ENCODE data around the gene SIGLECL1.
"Not testable (repeated sequence)": the region's sequence is repeated elsewhere in the genome, so short reads cannot be mapped to it uniquely, and the experiment has no call there.

The SIGLECL1 gene

DNA sequence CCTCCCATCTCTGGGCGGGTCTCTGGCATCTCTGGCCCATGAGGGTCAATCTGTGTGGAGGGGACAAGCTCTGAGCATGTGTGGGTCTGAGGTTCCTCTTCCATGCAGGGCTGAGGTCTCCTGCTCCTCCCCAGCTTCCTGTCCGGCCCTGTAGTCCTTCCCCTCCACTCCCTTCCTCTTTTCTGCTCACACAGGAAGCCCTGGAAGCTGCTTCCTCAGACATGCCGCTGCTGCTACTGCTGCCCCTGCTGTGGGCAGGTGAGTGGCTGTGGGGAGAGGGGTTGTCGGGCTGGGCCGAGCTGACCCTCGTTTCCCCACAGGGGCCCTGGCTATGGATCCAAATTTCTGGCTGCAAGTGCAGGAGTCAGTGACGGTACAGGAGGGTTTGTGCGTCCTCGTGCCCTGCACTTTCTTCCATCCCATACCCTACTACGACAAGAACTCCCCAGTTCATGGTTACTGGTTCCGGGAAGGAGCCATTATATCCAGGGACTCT, 25.9 kb upstream of the SIGLECL1 start, which contains the start of gene CD33:
TSS of gene CD33 (plus strand) at position 183 of the 496 bp plus-strand sequence. CDS start at position 222, 39 bp downstream.
- H3K4me1 ChIP-seq (ENCODE audit: control insufficient read depth, insufficient read depth, low read length); H3K4me2 ChIP-seq (ENCODE audit: low read length): not testable (repeated sequence)

DNA sequence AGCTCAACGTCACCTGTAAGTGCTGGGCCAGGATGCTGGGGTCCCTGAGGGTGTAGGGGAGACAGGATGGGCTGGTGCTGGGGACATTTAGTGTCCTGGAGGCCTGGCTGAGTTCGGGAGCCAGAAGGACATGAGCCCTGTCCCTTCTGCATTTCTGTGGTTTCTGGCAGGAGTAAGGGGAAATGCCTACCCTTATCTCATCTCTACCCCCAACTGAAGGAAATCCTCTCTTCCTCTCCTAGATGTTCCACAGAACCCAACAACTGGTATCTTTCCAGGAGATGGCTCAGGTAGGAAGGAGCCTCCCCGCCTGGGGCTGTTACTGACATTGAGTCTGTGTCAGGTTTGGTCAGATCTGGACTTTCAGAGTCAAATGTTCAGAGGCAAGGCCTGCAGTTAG, 24.8 kb upstream of the SIGLECL1 start:
- no peaks in the 10 kb centered on the region for H3K4me1 ChIP-seq (ENCODE audit: control insufficient read depth, insufficient read depth, low read length)
- no peak overlapping the region for H3K9ac ChIP-seq (ENCODE audit: low read depth, low read length)

More for the DNA sequence above, 25.9 kb upstream of the SIGLECL1 start, which contains the start of gene CD33:
- H3K4me3 ChIP-seq (ENCODE audit: low read length); H3K27me3 ChIP-seq (ENCODE audit: control insufficient read depth, insufficient read depth, low read length); H3K9me3 ChIP-seq (replicated peaks; ENCODE audit: low read length); H3K9ac ChIP-seq (ENCODE audit: low read depth, low read length); H3K36me3 ChIP-seq (ENCODE audit: insufficient read depth, low read length): not testable (repeated sequence)

DNA sequence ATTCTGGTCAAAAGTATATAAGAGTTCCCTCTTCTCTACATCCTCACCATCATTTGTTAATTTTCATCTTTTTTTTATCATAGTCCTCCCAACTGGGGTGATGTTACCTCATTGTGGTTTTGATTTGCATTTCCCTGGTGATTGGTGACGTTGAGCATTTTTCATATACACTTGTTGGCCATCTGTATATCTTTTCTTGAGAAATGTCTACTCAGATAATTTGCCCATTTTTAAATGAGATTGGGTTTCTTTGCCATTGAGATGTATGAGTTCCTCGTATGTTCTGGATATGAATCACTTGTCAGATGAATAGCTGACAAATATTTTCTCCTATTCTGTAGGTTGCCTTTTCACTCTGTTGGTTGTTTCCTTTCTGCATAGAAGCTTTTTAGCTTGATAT, 23.6 kb upstream of the SIGLECL1 start:
- no peaks in the 10 kb centered on the region for H3K9me3 ChIP-seq (replicated peaks; ENCODE audit: low read length)
- no peak overlapping the region for H3K4me2 ChIP-seq (ENCODE audit: low read length)
- no peak overlapping the region for H3K9ac ChIP-seq (ENCODE audit: low read depth, low read length)
- H3K36me3 ChIP-seq (ENCODE audit: insufficient read depth, low read length), result no peaks in the 10 kb centered on the region
- no peaks in the 10 kb centered on the region for H3K27me3 ChIP-seq (ENCODE audit: control insufficient read depth, insufficient read depth, low read length)
- H3K4me1 ChIP-seq (ENCODE audit: control insufficient read depth, insufficient read depth, low read length), result no peaks in the 10 kb centered on the region
- no peak overlapping the region for H3K4me3 ChIP-seq (ENCODE audit: low read length)

More for the DNA sequence above, 24.8 kb upstream of the SIGLECL1 start:
- Histone ChIP-seq H3K4me3 (ENCODE audit: low read length) (no peak overlapping the region), H3K36me3 (ENCODE audit: insufficient read depth, low read length) (no peaks in the 10 kb centered on the region), H3K4me2 (ENCODE audit: low read length) (no peak overlapping the region), H3K27me3 (ENCODE audit: control insufficient read depth, insufficient read depth, low read length) (no peaks in the 10 kb centered on the region), H3K9me3 (replicated peaks; ENCODE audit: low read length) (no peaks in the 10 kb centered on the region)

DNA sequence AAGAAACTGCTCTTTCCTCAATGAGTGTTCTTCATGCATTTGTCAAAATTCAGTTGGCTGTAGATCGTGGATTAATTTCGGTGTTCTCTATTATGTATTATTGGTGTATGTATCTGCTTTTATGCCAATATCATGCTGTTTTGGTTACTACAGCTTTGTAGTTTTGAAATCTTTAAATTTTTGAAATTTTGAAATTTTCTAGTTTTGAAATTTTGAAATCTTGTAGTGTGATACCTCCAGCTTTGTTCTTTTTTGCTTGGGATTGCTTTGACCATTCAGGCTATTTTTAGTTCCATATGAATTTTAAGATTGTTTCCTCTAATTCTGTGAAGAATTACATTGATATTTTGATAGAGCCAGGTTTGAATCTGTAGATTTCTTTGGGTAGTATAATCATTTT, 22.9 kb upstream of the SIGLECL1 start:
- Histone ChIP-seq H3K4me2 (ENCODE audit: low read length) (no peak overlapping the region), H3K36me3 (ENCODE audit: insufficient read depth, low read length) (no peaks in the 10 kb centered on the region), H3K9me3 (replicated peaks; ENCODE audit: low read length) (no peaks in the 10 kb centered on the region), H3K27me3 (ENCODE audit: control insufficient read depth, insufficient read depth, low read length) (no peaks in the 10 kb centered on the region), H3K9ac (ENCODE audit: low read depth, low read length) (no peak overlapping the region), H3K4me3 (ENCODE audit: low read length) (no peak overlapping the region), H3K4me1 (ENCODE audit: control insufficient read depth, insufficient read depth, low read length) (no peaks in the 10 kb centered on the region)

DNA sequence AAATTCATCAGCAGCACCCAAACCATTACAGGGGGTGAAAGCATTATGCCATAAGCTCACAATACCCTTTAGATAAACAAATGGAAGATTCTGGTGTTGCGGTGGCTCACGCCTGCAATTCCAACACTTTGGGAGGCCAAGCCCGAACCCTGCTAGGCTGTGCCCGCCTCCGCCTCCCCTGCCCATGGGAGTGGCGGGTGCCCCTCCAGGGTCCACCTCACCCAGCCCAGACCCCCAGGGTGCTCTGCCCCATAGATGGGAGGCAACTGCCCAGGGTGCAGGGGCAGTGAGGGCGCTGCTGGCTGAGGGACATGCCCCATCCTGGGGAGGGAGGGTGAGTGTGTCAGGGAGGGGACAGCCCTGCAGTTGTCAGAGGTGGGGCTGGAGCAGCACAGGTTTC, 10.0 kb upstream of the SIGLECL1 start:
- H3K9ac ChIP-seq (ENCODE audit: low read depth, low read length), result no peak overlapping the region
- H3K4me3 ChIP-seq (ENCODE audit: low read length), result no peak overlapping the region
- H3K4me1 ChIP-seq (ENCODE audit: control insufficient read depth, insufficient read depth, low read length), result no peaks in the 10 kb centered on the region
- H3K9me3 ChIP-seq (replicated peaks; ENCODE audit: low read length), result peaks cover 7% of the 10 kb centered on the region
- H3K4me2 ChIP-seq (ENCODE audit: low read length), result no peak overlapping the region
- no peaks in the 10 kb centered on the region for H3K36me3 ChIP-seq (ENCODE audit: insufficient read depth, low read length)
- no peaks in the 10 kb centered on the region for H3K27me3 ChIP-seq (ENCODE audit: control insufficient read depth, insufficient read depth, low read length)

DNA sequence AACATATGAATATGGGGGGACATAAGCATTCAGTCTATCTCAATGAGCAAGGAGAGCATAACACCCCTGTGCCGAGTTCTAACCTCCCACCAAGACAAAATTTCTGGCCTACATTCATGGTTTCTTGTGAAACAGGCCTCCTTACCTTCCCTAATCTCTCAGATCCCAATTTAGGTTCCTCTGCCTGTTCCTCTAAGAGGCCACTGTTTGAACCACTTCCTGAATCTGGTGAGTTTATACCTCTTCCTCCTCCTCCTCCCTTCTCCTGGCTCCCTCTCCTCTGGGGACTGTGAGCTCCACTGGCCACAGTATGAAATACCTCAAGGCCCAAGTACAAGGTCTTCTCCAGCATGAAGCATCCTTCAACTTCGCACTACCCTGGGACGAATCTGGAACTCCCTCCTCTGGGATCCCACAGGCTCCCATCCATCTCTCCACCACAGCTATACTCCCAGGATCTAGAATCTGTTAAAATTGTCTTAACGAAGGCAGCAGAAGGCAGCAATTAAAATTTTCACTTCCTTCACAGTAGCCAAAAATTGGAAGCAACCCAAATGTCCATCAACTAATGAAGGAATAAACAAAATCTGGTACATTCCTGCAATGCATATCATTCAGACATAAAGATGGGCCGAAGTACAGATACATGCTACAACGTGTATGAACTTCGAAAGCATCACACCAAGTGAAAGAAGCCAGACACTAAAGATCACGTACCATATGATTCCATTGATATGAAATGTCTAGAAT, 7.8 kb upstream of the SIGLECL1 start:
- no peak overlapping the region for H3K4me3 ChIP-seq (ENCODE audit: low read length)
- H3K36me3 ChIP-seq (ENCODE audit: insufficient read depth, low read length), result no peaks in the 10 kb centered on the region
- no peak overlapping the region for H3K9ac ChIP-seq (ENCODE audit: low read depth, low read length)
- no peaks in the 10 kb centered on the region for H3K27me3 ChIP-seq (ENCODE audit: control insufficient read depth, insufficient read depth, low read length)
- H3K4me1 ChIP-seq (ENCODE audit: control insufficient read depth, insufficient read depth, low read length), result no peaks in the 10 kb centered on the region
- peaks cover 7% of the 10 kb centered on the region for H3K9me3 ChIP-seq (replicated peaks; ENCODE audit: low read length)
- H3K4me2 ChIP-seq (ENCODE audit: low read length), result no peak overlapping the region

DNA sequence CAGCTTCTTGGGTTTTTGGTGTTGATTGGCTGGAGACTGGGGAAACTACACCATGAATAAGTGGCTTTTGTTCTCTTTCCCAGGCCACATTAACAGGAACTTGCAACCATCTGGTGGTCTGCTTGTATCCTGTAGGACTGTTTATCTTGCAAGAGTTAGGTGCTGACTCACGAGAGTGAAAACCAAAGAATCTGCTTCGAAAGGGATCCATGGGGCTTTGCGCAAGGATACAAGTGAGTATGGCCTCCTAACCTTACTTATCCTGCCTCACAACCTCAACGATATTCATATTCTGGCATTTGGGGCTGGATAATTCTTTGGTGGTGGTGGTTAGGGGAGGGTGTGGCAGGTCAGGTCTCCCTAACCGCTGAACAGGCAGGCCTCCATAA, 4.7 kb upstream of the SIGLECL1 start:
- Histone ChIP-seq H3K4me1 (ENCODE audit: control insufficient read depth, insufficient read depth, low read length) (no peaks in the 10 kb centered on the region), H3K9me3 (replicated peaks; ENCODE audit: low read length) (peaks cover 8% of the 10 kb centered on the region), H3K9ac (ENCODE audit: low read depth, low read length) (no peak overlapping the region), H3K4me2 (ENCODE audit: low read length) (no peak overlapping the region), H3K36me3 (ENCODE audit: insufficient read depth, low read length) (no peaks in the 10 kb centered on the region), H3K4me3 (ENCODE audit: low read length) (no peak overlapping the region), H3K27me3 (ENCODE audit: control insufficient read depth, insufficient read depth, low read length) (no peaks in the 10 kb centered on the region)

DNA sequence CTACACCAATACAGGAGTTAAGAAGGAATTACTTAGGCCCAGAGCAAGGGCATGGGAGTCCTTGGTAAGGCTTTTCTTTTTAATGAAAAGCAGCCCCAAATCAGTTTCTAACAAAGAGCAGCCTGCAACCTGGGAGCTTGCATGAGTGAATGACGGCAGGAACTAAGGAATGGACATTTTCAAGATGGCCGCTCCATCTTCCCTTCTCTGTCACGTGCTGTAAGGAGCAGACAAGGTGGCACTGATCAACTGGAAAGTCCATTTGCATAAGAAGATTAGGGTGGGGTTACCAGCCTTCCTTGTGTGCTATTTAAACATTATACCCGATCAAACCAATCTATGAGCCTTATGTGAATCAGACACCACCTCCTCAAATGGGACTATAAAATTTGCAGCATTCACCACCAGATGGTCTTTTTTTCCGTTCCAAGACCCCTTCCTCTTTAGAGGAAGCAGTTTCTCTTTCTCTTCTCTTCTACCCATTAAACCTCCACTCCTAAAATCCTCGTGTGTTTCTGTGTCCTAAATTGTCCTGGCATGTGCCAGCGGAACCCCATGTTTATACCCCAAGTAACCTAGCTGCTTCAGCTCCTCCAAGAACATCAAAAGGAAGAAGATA, 2.8 kb upstream of the SIGLECL1 start:
- Histone ChIP-seq H3K36me3 (ENCODE audit: insufficient read depth, low read length) (no peaks in the 10 kb centered on the region), H3K4me1 (ENCODE audit: control insufficient read depth, insufficient read depth, low read length) (no peaks in the 10 kb centered on the region), H3K9me3 (replicated peaks; ENCODE audit: low read length) (peaks cover 5% of the 10 kb centered on the region), H3K4me3 (ENCODE audit: low read length) (no peak overlapping the region), H3K4me2 (ENCODE audit: low read length) (no peak overlapping the region), H3K27me3 (ENCODE audit: control insufficient read depth, insufficient read depth, low read length) (no peaks in the 10 kb centered on the region), H3K9ac (ENCODE audit: low read depth, low read length) (no peak overlapping the region)

DNA sequence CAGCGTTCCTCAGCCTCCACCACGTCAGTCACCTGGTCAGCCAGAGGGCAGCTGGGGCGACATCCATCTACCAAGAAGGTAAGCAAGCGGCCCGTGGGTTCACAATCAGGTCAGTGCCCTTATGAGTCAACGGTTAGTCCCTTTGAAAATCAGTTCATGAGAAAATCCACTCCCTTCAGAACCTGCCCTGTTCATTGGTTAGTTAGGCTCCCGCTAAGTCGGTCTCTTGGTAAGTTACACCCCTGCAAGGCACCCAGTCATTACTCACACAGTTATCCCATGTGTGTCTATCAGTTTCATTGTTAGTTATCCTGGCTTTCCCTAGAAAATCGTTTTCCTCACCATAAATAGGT, 564 bp downstream of the SIGLECL1 start:
- Histone ChIP-seq H3K4me1 (ENCODE audit: control insufficient read depth, insufficient read depth, low read length) (no peaks in the 10 kb centered on the region), H3K4me3 (ENCODE audit: low read length) (no peak overlapping the region), H3K27me3 (ENCODE audit: control insufficient read depth, insufficient read depth, low read length) (no peaks in the 10 kb centered on the region), H3K9me3 (replicated peaks; ENCODE audit: low read length) (peaks cover 5% of the 10 kb centered on the region), H3K4me2 (ENCODE audit: low read length) (no peak overlapping the region), H3K9ac (ENCODE audit: low read depth, low read length) (no peak overlapping the region), H3K36me3 (ENCODE audit: insufficient read depth, low read length) (no peaks in the 10 kb centered on the region)

DNA sequence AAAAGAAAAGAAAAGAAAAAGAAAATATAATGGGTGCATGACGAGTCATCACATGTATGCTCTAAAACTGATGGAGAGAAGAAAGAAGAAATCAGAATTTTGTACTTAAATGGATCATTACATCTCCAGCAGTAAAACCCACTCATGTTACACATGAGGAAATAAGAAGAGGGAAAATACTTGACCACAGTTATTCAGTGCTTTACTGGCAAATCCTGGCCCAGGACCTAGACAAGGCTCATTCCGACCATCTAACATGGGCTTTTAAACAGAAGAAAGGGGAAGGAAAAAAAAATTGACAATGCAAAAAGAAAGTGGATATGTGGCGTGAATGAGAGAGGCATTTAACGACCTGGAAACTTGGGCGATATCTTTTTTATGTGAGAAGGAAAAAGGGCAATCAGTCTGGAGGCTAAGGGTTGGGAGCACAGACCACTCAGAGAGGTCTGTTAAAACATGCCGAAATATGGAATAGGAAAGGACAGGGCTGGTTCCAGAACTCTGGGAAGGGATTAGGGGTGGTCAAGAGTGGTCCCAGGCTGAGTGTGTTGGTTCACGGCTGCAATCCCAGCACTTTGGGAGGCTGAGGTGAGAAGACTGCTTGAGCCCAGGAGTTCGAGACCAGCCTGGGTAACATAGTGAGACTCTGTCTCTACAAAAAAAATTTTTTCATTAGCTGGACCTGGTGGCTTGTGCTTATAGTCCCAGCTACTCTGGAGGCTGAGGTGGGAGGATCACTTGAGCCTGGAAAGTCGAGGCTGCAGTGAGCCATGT, 1.6 kb downstream of the SIGLECL1 start:
- H3K27me3 ChIP-seq (ENCODE audit: control insufficient read depth, insufficient read depth, low read length), result no peaks in the 10 kb centered on the region
- H3K4me2 ChIP-seq (ENCODE audit: low read length), result no peak overlapping the region
- no peak overlapping the region for H3K9ac ChIP-seq (ENCODE audit: low read depth, low read length)
- no peaks in the 10 kb centered on the region for H3K36me3 ChIP-seq (ENCODE audit: insufficient read depth, low read length)
- H3K4me1 ChIP-seq (ENCODE audit: control insufficient read depth, insufficient read depth, low read length), result no peaks in the 10 kb centered on the region
- H3K9me3 ChIP-seq (replicated peaks; ENCODE audit: low read length), result peaks cover 5% of the 10 kb centered on the region
- no peak overlapping the region for H3K4me3 ChIP-seq (ENCODE audit: low read length)

DNA sequence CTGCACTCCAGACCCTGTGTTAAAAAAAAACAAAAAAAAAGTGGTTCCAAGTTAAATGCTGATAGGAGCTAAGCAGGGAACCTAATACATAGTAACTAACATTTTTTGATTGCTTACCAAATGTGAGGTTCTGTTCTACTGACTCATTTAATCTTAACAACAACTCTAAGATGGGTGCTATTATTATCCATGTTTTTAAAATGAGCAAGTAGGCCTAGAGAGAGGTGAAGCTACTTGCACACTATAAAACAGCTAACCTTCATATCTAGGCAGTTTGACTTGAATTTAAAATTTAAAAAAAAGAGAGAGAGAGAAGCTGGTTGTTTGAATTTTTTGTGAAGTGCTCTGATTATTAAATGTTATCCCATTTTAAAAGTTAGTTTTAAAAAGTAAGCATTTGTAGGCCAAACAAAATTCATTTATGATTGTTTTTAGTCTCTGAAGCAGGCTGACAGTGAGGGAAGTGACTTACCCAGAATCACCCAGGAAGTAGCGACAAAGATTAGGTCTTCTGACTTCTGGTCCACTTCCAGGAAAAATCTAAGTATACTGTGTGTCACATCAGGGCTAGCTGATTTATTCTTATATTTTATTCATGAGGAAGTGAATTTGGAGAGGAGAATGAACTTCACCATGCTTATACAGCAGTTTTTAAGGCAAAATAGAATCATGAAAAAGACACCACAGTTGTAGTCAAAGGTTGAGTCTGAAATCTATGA, 2.4 kb downstream of the SIGLECL1 start:
- Histone ChIP-seq H3K4me3 (ENCODE audit: low read length) (no peak overlapping the region), H3K9me3 (replicated peaks; ENCODE audit: low read length) (peaks cover 5% of the 10 kb centered on the region), H3K27me3 (ENCODE audit: control insufficient read depth, insufficient read depth, low read length) (no peaks in the 10 kb centered on the region), H3K9ac (ENCODE audit: low read depth, low read length) (no peak overlapping the region), H3K36me3 (ENCODE audit: insufficient read depth, low read length) (no peaks in the 10 kb centered on the region), H3K4me2 (ENCODE audit: low read length) (no peak overlapping the region), H3K4me1 (ENCODE audit: control insufficient read depth, insufficient read depth, low read length) (no peaks in the 10 kb centered on the region)

Measured in skeletal muscle satellite cell (primary cell).